ENCODE measurements around the gene TRIM71.
"Not testable (repeated sequence)": the region's sequence is repeated elsewhere in the genome, so short reads cannot be mapped to it uniquely, and the experiment has no call there.

Gene TRIM71

DNA sequence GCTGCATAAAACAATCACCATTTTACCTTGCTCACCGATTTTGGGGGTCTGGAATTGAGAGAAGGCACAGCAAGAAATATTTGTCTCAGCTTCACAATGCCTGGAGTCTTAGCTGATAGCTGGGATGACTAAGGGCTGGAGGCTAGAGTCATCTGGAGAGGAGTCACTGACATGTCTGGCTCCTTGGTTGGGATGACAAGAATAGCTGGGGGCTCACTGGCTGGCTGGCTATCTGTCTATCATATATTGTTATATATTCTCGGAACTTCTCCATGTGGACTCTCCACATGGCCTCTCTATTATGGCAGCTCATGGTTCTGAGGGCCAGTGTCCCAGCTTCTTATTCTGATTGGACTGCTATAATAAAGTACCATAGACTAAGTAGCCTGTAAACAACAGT is 20.0 kb upstream of the TRIM71 start:
- TF ChIP-seq Cebpa-rat (IDR thresholded peaks at IDR 0.05), result no peak
- H3K4me1 ChIP-seq, result no peaks in the 10 kb centered on the region
- no peaks in the 10 kb centered on the region for H3K27me3 ChIP-seq
- no peak overlapping the region for H3K27ac ChIP-seq
- no peaks in the 10 kb centered on the region for H4K20me1 ChIP-seq
- no peak overlapping the region for H3K4me2 ChIP-seq
- H3K9me3 ChIP-seq, result peaks cover 2% of the 10 kb centered on the region; the same call in 1 of the 2 replicates
- H3K9ac ChIP-seq, result no peak overlapping the region
- no peak overlapping the region for H3K4me3 ChIP-seq
- no peaks in the 10 kb centered on the region for H3K36me3 ChIP-seq

DNA sequence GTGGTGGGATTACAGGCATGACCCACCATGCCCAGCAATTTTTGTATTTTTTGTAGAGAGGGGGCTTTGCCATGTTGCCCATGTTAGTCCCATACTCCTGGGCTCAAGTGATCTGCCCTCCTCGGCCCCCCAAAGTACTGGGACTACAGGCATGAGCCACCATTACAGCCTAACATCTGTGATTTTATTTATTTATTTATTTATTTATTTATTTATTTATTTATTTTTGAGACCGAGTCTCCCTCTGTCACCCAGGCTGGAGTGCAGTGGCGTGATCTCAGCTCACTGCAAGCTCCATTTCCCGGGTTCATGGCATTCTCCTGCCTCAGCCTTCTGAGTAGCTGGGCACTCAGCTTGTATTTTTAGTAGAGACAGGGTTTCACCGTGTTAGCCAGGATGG is 16.4 kb upstream of the TRIM71 start:
- not testable (repeated sequence) for H3K4me1 ChIP-seq, H4K20me1 ChIP-seq, H3K4me2 ChIP-seq, H3K36me3 ChIP-seq, H3K4me3 ChIP-seq, H3K27ac ChIP-seq, H3K27me3 ChIP-seq, H3K9me3 ChIP-seq, H3K9ac ChIP-seq

DNA sequence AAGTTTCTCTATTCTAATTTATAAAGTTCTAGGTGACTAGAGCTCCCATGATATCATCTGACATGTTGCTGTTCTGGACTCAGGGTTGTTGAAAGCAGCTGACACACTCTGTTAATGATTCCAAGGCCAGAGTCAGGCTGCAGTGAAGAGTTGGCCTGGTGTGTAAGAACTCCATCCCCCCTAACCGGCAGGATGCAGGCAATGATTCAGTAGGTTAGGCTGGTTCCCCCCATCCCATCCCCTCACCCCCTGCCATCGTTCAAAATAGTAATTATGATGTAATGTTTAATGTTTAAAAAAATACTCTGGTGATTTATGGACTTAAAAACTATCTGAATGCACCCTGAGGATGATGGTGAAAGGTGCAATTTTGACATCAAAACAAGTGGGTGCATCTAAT is 4.6 kb upstream of the TRIM71 start:
- Histone ChIP-seq H3K4me1 (peaks cover 46% of the 10 kb centered on the region), H3K9ac (no peak overlapping the region), H3K9me3 (peaks cover 7% of the 10 kb centered on the region), H3K36me3 (no peaks in the 10 kb centered on the region), H3K4me2 (peak overlapping the region; percentile 98; the same call in 1 of the 2 replicates), H4K20me1 (peaks cover 10% of the 10 kb centered on the region), H3K27ac (no peak overlapping the region), H3K4me3 (no peak overlapping the region), H3K27me3 (peaks cover 31% of the 10 kb centered on the region)
- TF ChIP-seq Cebpa-rat (IDR thresholded peaks at IDR 0.05), result no peak

DNA sequence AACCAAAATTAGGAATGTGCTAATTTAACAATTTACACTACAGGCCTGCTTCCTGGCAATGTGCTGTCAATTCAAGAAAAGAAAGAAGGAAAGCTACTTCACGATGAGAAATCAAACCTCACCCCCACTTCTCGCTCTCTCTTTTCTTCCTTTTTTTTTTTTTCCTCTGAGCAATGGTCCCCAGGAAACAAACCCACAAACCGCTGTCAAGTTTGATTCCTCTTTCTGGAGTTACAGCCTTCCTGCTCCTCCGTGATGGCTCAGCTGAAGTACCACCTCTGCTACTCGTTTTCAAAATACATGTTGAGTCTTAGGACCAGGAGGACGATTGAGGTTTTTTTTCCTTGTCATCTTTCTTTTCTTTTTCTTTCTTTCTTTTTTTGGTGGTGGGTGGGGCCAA is 3.4 kb upstream of the TRIM71 start:
- no peak overlapping the region for H3K9ac ChIP-seq

DNA sequence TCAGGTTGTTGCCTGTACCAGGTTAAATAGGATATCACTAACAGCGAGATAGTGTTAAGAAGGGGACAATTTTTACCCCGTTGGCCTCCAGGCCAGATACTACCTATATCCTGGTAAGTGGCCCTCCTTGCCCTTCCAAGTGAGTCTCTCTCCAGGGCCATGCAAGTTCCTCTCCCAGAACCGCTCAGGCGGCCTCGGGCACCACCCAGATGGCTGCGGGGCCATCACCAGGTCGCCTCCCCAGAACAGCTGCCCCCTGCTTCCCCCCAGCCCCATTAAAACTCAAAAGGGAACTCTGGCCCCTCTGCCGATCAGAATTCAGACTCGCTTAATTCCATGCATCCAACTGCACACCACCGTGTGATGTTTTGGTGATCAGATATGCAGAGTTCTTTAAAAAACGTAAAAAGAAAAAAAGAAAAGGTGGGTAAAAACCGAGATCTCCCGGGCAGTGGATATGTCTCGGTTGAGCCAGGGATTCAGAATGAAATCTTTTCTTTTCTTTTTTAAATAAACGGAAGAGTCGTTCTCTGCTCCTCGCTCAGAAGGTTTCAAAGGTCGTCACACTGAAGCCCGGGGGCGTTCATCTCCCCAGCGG is 1.9 kb upstream of the TRIM71 start:
- Histone ChIP-seq H3K4me3 (peak overlapping the region; percentile 74), H3K36me3 (peaks cover 18% of the 10 kb centered on the region)

More for the DNA sequence above, 3.4 kb upstream of the TRIM71 start:
- no peak for TF ChIP-seq Cebpa-rat (IDR thresholded peaks at IDR 0.05)
- H3K36me3 ChIP-seq, result peaks cover 11% of the 10 kb centered on the region
- peak overlapping the region; percentile 98 for H3K4me2 ChIP-seq
- peaks cover 10% of the 10 kb centered on the region for H4K20me1 ChIP-seq
- H3K27ac ChIP-seq, result no peak overlapping the region
- H3K27me3 ChIP-seq, result peaks cover 43% of the 10 kb centered on the region
- H3K9me3 ChIP-seq, result peaks cover 19% of the 10 kb centered on the region
- H3K4me1 ChIP-seq, result peaks cover 51% of the 10 kb centered on the region
- H3K4me3 ChIP-seq, result no peak overlapping the region

DNA sequence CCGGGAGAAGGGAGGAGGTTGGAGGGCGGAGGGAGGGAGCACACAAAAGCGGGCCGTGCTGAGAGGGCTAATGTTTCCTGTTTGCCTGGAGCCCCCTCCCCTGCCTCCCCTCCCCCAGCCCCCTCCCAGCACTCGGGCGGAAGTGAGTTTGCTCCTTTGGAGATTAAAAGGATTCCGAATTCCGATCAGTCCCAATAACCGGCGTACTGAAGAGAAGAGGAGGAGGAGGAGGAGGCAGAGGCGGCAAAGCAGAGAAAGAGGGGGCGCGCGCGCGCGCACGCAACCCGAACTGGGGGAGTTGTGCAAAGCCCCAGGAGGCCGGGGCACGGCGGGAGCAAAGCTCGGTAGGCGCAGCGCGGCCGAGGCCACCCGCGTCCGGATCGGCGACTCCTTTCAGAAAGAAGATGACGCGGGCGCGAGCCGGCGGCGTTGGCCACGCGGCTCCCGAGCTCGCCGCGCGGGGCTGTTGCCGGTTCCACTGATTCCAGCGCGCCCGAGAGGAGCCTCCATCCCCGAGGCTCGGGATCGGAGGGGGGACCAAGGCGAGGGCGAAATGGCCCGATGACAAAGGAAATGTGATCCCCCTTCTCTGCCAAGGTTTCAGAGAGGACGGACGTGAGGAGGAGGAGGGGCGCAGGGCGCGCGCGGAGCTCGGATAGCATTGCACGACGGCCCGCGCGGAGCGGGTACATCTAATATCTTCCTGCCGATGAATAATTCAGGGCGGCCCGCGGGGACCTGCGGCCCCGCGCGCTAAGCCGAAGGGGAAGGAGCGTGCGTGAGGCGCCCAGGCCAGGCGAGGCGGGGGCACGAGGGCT is 1.1 kb upstream of the TRIM71 start:
- no peak for TF ChIP-seq Cebpa-rat (IDR thresholded peaks at IDR 0.05)
- H4K20me1 ChIP-seq, result peaks cover 10% of the 10 kb centered on the region
- peak overlapping the region; percentile 67 for H3K9ac ChIP-seq
- H3K9me3 ChIP-seq, result peaks cover 33% of the 10 kb centered on the region
- H3K27me3 ChIP-seq, result peaks cover 55% of the 10 kb centered on the region
- H3K4me1 ChIP-seq, result peaks cover 51% of the 10 kb centered on the region
- peak overlapping the region; percentile 98 for H3K4me2 ChIP-seq
- H3K4me3 ChIP-seq, result peak overlapping the region; percentile 74
- peak overlapping the region; percentile 61 for H3K27ac ChIP-seq
- peaks cover 18% of the 10 kb centered on the region for H3K36me3 ChIP-seq

More for the DNA sequence above, 1.9 kb upstream of the TRIM71 start:
- Histone ChIP-seq H3K9ac (no peak overlapping the region), H3K27ac (no peak overlapping the region), H3K4me1 (peaks cover 51% of the 10 kb centered on the region), H3K27me3 (peaks cover 55% of the 10 kb centered on the region), H4K20me1 (peaks cover 10% of the 10 kb centered on the region), H3K4me2 (peak overlapping the region; percentile 98), H3K9me3 (peaks cover 33% of the 10 kb centered on the region)
- TF ChIP-seq Cebpa-rat (IDR thresholded peaks at IDR 0.05), result no peak

DNA sequence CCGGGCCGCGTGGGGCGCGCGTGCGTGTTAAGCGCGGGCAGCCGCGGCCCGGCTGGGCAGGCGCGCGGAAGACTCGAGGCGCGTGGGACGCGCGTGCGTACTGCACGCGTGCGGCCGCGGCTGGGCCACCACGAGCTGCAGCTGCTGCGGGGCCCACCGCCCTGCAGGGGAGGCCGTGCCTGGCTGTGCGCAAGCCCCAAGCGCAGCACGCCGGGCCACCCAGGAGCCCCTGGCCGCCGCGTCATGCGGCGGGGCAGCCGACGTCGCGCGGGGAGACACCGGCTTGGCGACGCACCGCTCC is 590 bp upstream of the TRIM71 start:
- Histone ChIP-seq H3K9ac (peak overlapping the region; percentile 67), H3K4me1 (peaks cover 51% of the 10 kb centered on the region), H3K27me3 (peaks cover 55% of the 10 kb centered on the region), H3K4me2 (peak overlapping the region; percentile 98), H3K27ac (peak overlapping the region; percentile 61), H3K9me3 (peaks cover 36% of the 10 kb centered on the region), H4K20me1 (peaks cover 10% of the 10 kb centered on the region), H3K36me3 (peaks cover 18% of the 10 kb centered on the region), H3K4me3 (peak overlapping the region; percentile 74)
- no peak for TF ChIP-seq Cebpa-rat (IDR thresholded peaks at IDR 0.05)

DNA sequence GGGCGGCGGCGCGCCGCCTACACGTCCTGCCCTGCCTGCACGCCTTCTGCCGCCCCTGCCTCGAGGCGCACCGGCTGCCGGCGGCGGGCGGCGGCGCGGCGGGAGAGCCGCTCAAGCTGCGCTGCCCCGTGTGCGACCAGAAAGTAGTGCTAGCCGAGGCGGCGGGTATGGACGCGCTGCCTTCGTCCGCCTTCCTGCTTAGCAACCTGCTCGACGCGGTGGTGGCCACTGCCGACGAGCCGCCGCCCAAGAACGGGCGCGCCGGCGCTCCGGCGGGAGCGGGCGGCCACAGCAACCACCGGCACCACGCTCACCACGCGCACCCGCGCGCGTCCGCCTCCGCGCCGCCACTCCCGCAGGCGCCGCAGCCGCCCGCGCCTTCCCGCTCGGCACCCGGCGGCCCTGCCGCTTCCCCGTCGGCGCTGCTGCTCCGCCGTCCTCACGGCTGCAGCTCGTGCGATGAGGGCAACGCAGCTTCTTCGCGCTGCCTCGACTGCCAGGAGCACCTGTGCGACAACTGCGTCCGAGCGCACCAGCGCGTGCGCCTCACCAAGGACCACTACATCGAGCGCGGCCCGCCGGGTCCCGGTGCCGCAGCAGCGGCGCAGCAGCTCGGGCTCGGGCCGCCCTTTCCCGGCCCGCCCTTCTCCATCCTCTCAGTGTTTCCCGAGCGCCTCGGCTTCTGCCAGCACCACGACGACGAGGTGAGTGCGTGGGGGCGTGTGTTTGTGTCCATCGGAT is 602 bp downstream of the TRIM71 start:
- peaks cover 36% of the 10 kb centered on the region for H3K9me3 ChIP-seq
- peak overlapping the region; percentile 74 for H3K4me3 ChIP-seq
- peaks cover 10% of the 10 kb centered on the region for H4K20me1 ChIP-seq
- peaks cover 18% of the 10 kb centered on the region for H3K36me3 ChIP-seq
- no peak overlapping the region for H3K27ac ChIP-seq
- H3K9ac ChIP-seq, result no peak overlapping the region
- peak overlapping the region; percentile 98 for H3K4me2 ChIP-seq
- TF ChIP-seq Cebpa-rat (IDR thresholded peaks at IDR 0.05), result no peak
- H3K27me3 ChIP-seq, result peaks cover 55% of the 10 kb centered on the region
- H3K4me1 ChIP-seq, result peaks cover 47% of the 10 kb centered on the region

DNA sequence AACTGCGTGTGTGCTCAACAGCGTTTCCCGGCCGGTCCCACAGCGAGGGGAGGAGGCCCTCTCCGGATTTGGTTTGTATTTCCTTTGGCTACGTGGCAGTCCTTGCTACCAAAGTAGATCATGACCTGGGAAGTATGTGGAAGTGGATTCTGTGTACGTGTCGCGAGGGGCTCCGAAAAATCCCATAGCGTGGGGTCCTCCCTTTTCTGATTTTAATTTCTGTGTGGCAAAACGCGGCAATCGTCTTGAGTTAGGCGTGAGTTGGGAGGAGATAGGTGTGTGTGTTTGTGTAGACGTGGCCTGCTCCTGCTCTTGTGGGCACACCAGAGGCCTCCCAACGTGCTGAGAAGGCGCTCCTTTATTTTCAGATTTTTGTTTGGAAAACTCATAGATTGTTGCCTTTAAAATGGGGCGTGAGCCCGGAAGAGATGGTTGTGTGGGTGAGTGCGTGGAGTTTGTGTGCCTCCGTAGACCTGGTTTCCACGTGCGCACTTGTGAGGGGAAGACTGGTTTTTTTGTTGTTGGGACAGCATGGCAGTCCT is 1.2 kb downstream of the TRIM71 start:
- H3K27me3 ChIP-seq, result peaks cover 55% of the 10 kb centered on the region
- peaks cover 10% of the 10 kb centered on the region for H4K20me1 ChIP-seq
- peaks cover 18% of the 10 kb centered on the region for H3K36me3 ChIP-seq
- no peak overlapping the region for H3K9ac ChIP-seq
- H3K4me1 ChIP-seq, result peaks cover 40% of the 10 kb centered on the region
- H3K4me3 ChIP-seq, result peak overlapping the region; percentile 74
- peaks cover 40% of the 10 kb centered on the region for H3K9me3 ChIP-seq
- H3K27ac ChIP-seq, result no peak overlapping the region
- H3K4me2 ChIP-seq, result 0 out of 2 replicates have a peak overlapping the region, but pooled peaks have one; percentile 98
- TF ChIP-seq Cebpa-rat (IDR thresholded peaks at IDR 0.05), result no peak

All from BLaER1 (cell line).